Breast epithelium (tissue), 4 donors: ENCODE results near the gene ADRA2B. TPM values are rescaled to one million over a fixed set of nuclear protein-coding genes. Genes with fewer than 3 reads are reported as not detected.
A peak's percentile ranks its signal among the peaks of the same experiment; 100 is the strongest.

ENCODE experiments used
- DNase-seq, 2 donors: peaks; one replicate each; pipeline ENCODE4 v3.0.0-alpha.2; 2019; ENCODE audit warnings: low spot score in 2 of 2
- H3K27ac ChIP-seq, 2 donors: fragments of 200-600 bp; sonication (generic) in 1 of 2; one replicate each; pipeline ENCODE4 v1.5.1; 2016 to 2019; ENCODE audit warnings: mild to moderate bottlenecking in 1 of 2
- H3K27me3 ChIP-seq, 2 donors: fragments of 200-600 bp; sonication (generic) in 1 of 2; one replicate each; pipeline versions ENCODE4 v1.5.1 to v1.6.0; 2017 to 2019; ENCODE audit warnings: control low read depth in 1 of 2, mild to moderate bottlenecking in 1 of 2
- H3K36me3 ChIP-seq: fragments of 200-600 bp; one replicate; pipeline ENCODE4 v1.5.1; 2019
- H3K4me1 ChIP-seq, 2 donors: fragments of 200-600 bp; sonication (generic); one replicate each; pipeline ENCODE4 v1.5.1; 2016 to 2019; ENCODE audit warnings: control low read depth in 1 of 2
- H3K4me3 ChIP-seq, 3 donors: fragments of 200-600 bp; sonication (generic); 1 replicate in 2 of 3; 2 replicates in 1 of 3; pipeline ENCODE4 v1.5.1; 2016 to 2019; ENCODE audit warnings: mild to moderate bottlenecking in 3 of 3, moderate library complexity in 2 of 3
- H3K9me3 ChIP-seq, 2 donors: fragments of 200-600 bp; sonication (generic) in 1 of 2; one replicate each; pipeline ENCODE4 v1.5.1; 2016 to 2019; ENCODE audit warnings: control low read depth in 1 of 2
- CTCF ChIP-seq, 3 donors: fragments of 450-650 bp; IDR thresholded peaks; one replicate each; pipeline ENCODE4 v1.5.1; 2016 to 2017; ENCODE audit warnings: antibody characterized with exemption in 3 of 3, mild to moderate bottlenecking in 3 of 3, moderate library complexity in 3 of 3
- POLR2A ChIP-seq: fragments of 450-650 bp; IDR thresholded peaks from one replicate; pipeline ENCODE4 v1.6.1; 2016; ENCODE audit warnings: antibody characterized with exemption, mild to moderate bottlenecking, moderate library complexity
- POLR2AphosphoS5 ChIP-seq, 3 donors: sonication (generic); formaldehyde crosslinking; IDR thresholded peaks; one replicate each; pipeline ENCODE4 v1.6.1; 2017; ENCODE audit warnings: antibody characterized with exemption in 3 of 3
- intact Hi-C: fragments of 100-400 bp; cut with DNase I; formaldehyde crosslinking; loops from one replicate; pipeline ENCODE4 v1.15.1; 2023; ENCODE audit warnings: low total_unique reads
- total RNA-seq, 3 donors: library from RNA; depleted of rRNA; stranded (reverse); fragments of >200 nt; gene quantifications; one replicate each; pipeline ENCODE4 v1.1.0, GENCODE V29; 2016

The ADRA2B gene
- total RNA-seq, 3 donors from 2014 or later = 1.3 to 1.6 (median 1.4) TPM

GRCh38 chr2:96103761-96104486, 12.4 kb downstream of the ADRA2B start:
- Histone ChIP-seq H3K4me3 (no peak overlapping the region), H3K27me3 (no peaks in the 10 kb centered on the region), H3K27ac (peak overlapping the region in 1 of 2 donors; percentile 7), H3K9me3 (peaks cover 10 to 14% of the 10 kb centered on the region in 2 donors), H3K36me3 (no peaks in the 10 kb centered on the region), H3K4me1 (no peaks in the 10 kb centered on the region)
- intact Hi-C loops = no loop called here
- TF ChIP-seq POLR2AphosphoS5 (IDR thresholded peaks at IDR 0.05) = no peak
- no peak for TF ChIP-seq CTCF (IDR thresholded peaks at IDR 0.05)
- TF ChIP-seq POLR2A = no peak
- DNase-seq = peak in 1 of 2 donors; percentile 27

GRCh38 chr2:96103187-96103601, 13.2 kb downstream of the ADRA2B start:
- Histone ChIP-seq H3K4me3 (no peak overlapping the region), H3K9me3 (peaks cover 10 to 14% of the 10 kb centered on the region in 2 donors), H3K27me3 (no peaks in the 10 kb centered on the region), H3K36me3 (no peaks in the 10 kb centered on the region), H3K4me1 (no peaks in the 10 kb centered on the region), H3K27ac (no peak overlapping the region)
- intact Hi-C loops = no loop called here
- no peak for TF ChIP-seq POLR2AphosphoS5 (IDR thresholded peaks at IDR 0.05)
- TF ChIP-seq CTCF (IDR thresholded peaks at IDR 0.05) = no peak
- no peak for TF ChIP-seq POLR2A
- peak in 1 of 2 donors; percentile 25 for DNase-seq

- no peak for DNase-seq
- intact Hi-C loops = no loop called here
These were observed 13.7 kb downstream of the ADRA2B start for GRCh38 chr2:96102596-96103186.

GRCh38 chr2:96100893-96101304, 15.5 kb downstream of the ADRA2B start:
- Histone ChIP-seq H3K4me3 (no peak overlapping the region), H3K27ac (no peak overlapping the region), H3K9me3 (peaks cover 9 to 13% of the 10 kb centered on the region in 2 donors), H3K36me3 (no peaks in the 10 kb centered on the region), H3K4me1 (no peaks in the 10 kb centered on the region), H3K27me3 (no peaks in the 10 kb centered on the region)
- no peak for DNase-seq
- TF ChIP-seq POLR2A (no peak), CTCF (IDR thresholded peaks at IDR 0.05) (no peak), POLR2AphosphoS5 (IDR thresholded peaks at IDR 0.05) (no peak)
- intact Hi-C loops = no loop called here

More at GRCh38 chr2:96102596-96103186, 13.7 kb downstream of the ADRA2B start:
- Histone ChIP-seq H3K27me3 (no peaks in the 10 kb centered on the region), H3K4me3 (no peak overlapping the region), H3K4me1 (no peaks in the 10 kb centered on the region), H3K27ac (no peak overlapping the region), H3K36me3 (no peaks in the 10 kb centered on the region), H3K9me3 (peaks cover 10 to 14% of the 10 kb centered on the region in 2 donors)
- TF ChIP-seq POLR2A = no peak
- TF ChIP-seq CTCF (IDR thresholded peaks at IDR 0.05) = no peak
- TF ChIP-seq POLR2AphosphoS5 (IDR thresholded peaks at IDR 0.05) = no peak
